CD4-positive, alpha-beta T cell treated with Interleukin-17A for 4 hours (primary cell): Measurements from ENCODE around the gene KRT6B.

Experiments used
- DNase-seq: peaks from one replicate; pipeline ENCODE4 v3.0.0-alpha.2; 2020; ENCODE audit warnings: mixed read lengths

The KRT6B gene

DNA sequence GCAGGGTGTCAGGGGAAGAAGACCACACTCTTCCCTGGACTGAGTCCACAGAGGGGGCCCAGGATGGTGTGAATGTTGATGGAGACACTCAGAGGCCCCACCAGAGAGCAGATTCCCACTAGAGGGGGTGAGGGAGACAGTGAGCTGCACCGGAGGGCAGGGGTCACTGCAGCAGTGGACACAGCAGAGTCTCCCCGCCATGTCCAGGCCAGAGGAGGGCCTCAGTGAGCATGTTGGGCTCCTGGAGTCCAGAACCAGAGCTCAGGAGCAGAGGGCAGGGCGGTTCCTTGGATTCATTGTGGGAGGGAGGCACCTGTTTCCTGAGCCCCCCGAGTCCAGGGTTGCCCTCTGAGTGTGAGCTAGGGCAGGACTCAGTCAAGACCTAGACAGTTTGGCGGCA, 44.0 kb downstream of the KRT6B start:
- no peak for DNase-seq

DNA sequence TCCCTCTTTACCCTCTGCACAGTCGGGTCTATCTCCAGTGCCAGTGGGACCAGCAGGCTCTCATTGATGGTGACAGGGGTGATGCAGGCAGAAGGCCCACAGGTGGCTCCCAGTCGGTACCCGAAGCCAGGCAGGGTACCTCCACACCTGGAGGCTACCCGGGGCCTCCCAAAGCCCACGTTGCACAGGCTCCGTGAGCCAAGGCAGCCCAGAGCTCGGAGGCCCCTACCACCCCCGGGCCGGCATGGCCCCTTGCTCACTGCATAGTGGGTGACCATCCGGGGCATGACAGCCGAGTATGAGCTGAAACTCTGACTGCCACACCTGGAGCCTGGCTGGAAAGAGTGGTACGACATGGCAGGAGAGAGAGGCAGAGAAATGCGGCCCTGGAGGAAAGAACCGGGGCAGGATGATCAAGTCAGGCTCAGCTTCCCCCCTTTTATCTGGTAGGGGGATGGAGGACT, 46.0 kb downstream of the KRT6B start, which contains the start of gene KRT82:
TSS of gene KRT82 (minus strand) at position 414 of the 464 bp plus-strand sequence. CDS start at position 356, 58 bp downstream.
- DNase-seq = no peak

DNA sequence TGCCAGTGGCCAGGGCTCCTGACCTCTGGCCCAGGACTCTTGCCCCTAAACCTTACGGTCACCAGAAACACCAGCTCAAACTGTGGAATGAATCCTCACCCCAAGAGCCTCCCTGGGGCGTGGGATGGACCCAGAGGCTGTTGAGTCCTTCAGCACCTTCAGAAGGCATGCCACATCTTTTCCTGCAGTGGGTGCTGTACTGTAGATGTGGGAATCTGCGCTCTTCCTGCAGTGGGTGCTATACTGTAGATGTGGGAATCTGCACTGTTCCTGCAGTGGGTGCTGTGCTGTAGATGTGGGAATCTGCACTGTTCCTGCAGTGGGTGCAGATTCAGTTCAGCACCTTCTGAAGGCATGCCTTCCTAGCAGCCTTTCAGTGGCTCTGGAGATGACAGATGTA, 47.0 kb downstream of the KRT6B start:
- no peak for DNase-seq

DNA sequence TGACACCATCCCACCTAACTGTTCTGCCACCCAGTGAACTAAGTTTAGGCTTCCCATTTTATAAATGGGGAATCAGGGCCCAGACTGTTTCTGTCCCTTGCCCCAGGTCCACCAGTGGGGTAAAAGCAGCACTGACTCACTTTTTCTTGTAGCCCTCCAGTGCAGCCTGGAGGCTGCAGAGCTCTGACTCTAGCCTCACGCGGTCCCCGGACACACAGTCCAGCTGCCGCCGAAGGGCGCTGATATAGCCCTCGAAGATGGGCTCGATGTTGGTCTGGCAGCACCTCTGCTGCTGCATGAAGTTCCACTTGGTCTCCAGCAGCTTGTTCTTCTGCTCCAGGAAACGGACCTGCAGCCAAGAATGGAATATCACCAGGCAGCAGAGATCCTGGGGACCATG, 48.4 kb downstream of the KRT6B start:
- DNase-seq = no peak

DNA sequence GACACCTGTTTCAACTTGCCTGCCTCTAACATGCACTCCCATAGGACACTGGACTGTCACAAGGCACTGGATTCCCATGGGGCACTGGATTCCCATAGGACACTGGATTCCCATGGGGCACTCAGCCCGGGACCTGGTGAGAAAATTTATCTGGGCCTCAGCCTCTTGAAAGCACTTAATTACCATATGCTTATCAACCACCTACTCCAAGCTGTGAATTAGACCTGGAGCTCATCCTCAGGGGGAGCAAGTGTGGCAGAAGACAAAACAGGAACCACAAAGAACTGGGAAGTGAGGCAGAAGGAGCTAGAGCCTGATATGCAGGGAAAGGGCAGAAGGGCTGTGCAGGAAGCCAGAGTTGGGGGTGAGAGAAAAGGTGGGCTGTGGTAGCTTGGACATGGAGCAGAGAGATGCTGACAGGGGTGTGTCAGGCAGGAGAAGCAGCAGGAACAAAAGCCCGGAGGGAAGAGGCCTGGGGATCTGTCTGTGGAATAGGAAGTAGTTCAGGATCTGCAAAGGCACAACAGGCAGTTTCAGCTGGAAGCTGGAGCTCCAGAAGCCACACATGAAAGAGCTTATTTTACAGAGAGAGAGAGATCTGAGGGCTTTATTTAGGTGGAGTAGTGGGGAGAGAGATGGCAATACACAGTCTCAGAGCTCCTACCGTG, 48.9 kb downstream of the KRT6B start:
- no peak for DNase-seq

DNA sequence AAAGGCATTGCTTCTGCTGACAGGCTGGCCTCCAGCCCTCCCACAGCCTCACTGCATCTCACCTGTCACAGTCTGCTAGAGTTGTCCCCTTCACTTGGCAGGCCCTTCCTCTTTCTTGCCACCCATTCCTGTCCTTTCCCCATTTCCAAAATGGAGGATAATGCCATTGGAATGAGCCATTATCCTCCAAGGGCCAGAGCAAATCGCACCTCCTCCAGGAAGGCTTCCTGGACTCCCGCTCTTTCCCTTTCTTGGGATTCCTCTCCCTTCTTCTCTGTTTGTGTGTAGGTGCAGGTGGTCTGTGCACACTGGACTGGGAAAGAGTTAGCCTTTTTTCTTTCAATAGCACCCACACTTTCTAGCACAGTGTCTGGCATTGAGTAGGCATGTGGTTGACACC, 49.6 kb downstream of the KRT6B start:
- DNase-seq = no peak

DNA sequence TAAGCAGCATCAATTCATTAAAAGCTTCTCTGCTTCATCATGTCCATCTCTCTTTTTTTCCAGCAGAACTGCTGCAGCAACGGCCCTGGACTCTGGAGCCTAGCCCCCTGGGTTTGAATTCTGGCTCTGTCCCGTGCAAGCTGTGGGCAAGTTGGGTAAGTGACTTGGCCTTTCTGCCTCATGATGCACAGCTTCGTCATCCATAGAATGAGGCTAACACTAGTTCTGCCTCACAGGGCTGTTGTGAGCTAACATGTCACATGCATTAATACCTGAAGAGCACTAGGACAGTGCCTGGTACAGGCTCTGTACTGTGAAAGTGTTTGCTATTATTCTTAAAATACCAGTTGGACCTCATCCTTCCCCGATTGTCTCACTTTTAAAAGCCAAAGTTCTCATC, 50.0 kb downstream of the KRT6B start:
- DNase-seq = no peak

DNA sequence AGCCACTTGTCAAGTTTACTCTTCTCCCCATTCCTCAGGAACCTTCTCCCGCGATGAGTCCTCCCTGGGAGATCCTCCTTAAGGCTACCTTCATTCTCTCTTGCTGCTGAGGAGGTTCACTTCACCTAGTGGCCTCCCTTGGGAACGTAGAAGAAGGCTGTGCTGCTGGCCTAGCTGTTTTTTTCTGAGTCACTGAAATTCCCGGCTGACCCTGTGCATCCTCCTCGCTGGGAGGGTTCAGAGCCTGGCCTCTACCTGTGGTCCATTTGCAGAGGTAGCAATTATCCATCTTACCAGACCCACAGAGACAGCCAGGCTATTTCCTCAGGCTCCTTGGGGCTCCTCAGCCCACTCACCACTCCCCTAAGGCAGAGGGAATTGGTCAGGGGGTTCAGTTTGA, 50.4 kb downstream of the KRT6B start:
- DNase-seq = no peak

DNA sequence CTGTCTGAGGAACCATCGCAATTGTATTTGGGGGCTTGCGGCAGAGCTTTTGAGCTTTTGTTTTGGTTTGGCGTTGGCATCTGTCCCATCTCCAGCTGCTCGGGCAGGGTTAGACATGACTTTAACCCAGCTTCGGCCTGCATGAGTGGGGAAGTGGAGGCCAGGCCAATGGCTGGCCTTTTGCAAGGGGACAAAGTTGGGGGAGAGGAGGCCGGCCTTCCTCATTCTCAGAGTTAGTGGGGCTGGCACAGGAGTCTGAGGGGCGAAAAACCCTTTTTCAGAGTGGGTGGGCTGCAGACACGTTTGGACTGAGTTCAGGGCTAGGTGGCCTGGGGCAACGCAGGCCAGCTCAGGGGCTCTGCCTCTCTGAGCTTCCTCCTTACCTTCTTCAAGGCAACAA, 51.0 kb downstream of the KRT6B start:
- DNase-seq = no peak

DNA sequence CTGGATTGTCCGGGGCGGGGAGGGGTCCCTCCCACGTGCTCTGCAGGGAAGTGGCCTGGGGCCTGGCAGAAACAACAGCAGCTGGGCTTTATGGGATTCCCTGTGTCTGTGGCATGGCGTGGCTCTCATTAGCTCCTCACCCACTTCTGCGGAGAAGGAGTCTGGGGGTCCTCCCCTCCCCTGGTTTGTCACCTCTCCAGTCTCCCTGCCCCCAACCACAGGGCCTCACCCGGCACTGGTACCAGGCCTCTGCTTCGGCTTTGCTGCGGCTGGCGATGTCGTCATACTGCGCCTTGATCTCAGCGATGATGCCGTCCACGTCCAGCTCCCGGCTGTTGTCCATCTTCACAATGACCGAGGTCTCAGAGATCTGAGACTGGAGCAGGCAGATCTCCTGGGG, 52.2 kb downstream of the KRT6B start:
- DNase-seq = no peak

DNA sequence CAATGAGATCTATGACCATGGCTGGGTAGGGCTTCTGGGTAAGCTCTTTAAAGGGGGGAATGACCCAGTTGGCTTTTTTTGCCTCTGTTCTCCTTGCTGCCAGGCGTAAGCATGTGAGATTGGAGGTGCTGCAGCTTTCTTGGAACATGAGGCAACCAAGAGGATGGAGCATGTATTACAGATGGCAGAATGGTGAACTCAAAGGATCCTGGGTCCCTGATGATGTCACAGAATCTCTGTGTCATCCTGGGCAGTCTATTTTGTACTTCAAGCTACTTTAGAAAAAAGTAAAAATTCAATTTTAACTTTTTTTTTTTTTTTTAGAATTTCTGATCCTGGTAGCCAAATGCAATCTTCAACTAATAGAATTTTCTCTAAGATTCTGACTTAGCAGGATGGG, 53.8 kb downstream of the KRT6B start:
- DNase-seq = no peak

DNA sequence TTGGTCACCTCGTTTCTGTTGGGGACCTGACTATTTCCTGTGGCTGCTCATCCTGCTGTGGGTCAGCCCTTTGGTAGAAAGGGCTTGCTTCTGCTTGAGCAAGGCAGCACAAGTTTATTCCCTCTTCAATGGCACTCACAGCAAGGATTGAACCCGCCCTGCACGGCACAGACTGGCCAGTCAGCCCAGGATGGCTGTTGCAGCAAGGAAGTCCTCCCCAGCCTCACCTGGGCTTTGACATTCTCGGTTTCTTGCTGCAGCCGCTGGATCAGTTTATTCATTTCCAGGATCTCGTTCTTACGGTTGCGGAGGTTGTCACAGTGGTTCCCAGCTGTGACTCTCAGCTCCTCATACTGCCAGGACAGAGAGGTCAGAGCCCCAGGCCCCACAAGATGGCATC, 55.3 kb downstream of the KRT6B start:
- DNase-seq = no peak
